HCT116 (cell line): ENCODE data around the gene BCL11B. TPM values are rescaled to one million over a fixed set of nuclear protein-coding genes. Genes with fewer than 3 reads are reported as not detected.

ENCODE experiments used
- ATAC-seq: fragments of 200-7000 bp; cut with Tn5 transposase; 2 replicates; pipeline ENCODE4 v1.9.1; 2020; ENCODE audit warnings: mild to moderate bottlenecking, moderate library complexity
- BruUV-seq: library from RNA; stranded (reverse); fragments of 400-500 nt; replicated peaks from 2 replicates; lab custom pipeline; 2021; lab: Mats Ljungman, UMichigan
- CTCF ChIA-PET: fragments of 300-600 bp; sonication (Branson Sonifier 250); formaldehyde crosslinking; loops from one replicate; lab custom pipeline; 2021; ENCODE audit warnings: antibody characterized with exemption; lab: Charles Lee
- POLR2A ChIA-PET: fragments of 300-600, 350-600 bp; sonication (Branson Sonifier 250); formaldehyde crosslinking; loops from one replicate; lab custom pipeline; 2021; ENCODE audit warnings: antibody characterized with exemption; lab: Charles Lee
- RAD21 ChIA-PET, 2 experiments: fragments of 300-600 bp; sonication (Branson Sonifier 250); formaldehyde crosslinking; loops; one replicate each; lab custom pipeline; 2023; ENCODE audit warnings: low total read pairs in 2 of 2; ENCODE audit not compliant: uncharacterized antibody in 2 of 2, unreplicated experiment in 2 of 2, low non-redundant PET in 1 of 2; lab: Charles Lee
- DNase-seq: peaks from one replicate; pipeline ENCODE4 v3.0.0-alpha.2; 2010; ENCODE audit warnings: low read depth, low spot score
- H2AFZ ChIP-seq: fragments of 200-600 bp; shearing (Covaris generic), sonication (generic); 2 replicates; pipeline ENCODE4 v1.6.1; 2017; ENCODE audit warnings: low read depth, mixed run types, mixed read lengths, antibody characterized with exemption, low read length; ENCODE audit not compliant: poor library complexity, severe bottlenecking
- H3K27ac ChIP-seq: 2 replicates; pipeline ENCODE4 v1.5.1; 2012; ENCODE audit warnings: low read depth, low read length
- H3K27me3 ChIP-seq: fragments of 200-600 bp; sonication (generic); 2 replicates; pipeline ENCODE4 v1.6.1; 2016; ENCODE audit warnings: mixed run types, low read length, mixed read lengths; ENCODE audit not compliant: insufficient read depth
- H3K36me3 ChIP-seq, 2 experiments: fragments of 200-500 bp in 1 of 2; fragments of 200-600 bp in 1 of 2; sonication (Bioruptor generic) in 1 of 2; sonication (generic) in 1 of 2; 2 replicates each; pipeline versions ENCODE4 v1.5.1 to v1.6.1; 2014 to 2016; ENCODE audit warnings: low read length in 2 of 2, inconsistent platforms in 1 of 2, mixed read lengths in 1 of 2, mixed run types in 1 of 2; ENCODE audit not compliant: insufficient read depth in 2 of 2, control insufficient read depth in 1 of 2
- H3K4me1 ChIP-seq, 2 experiments: fragments of 200-600 bp in 1 of 2; sonication (generic) in 1 of 2; 2 replicates each; pipeline versions ENCODE4 v1.5.1 to v1.6.1; 2012 to 2017; ENCODE audit warnings: low read length in 2 of 2, inconsistent platforms in 1 of 2, mild to moderate bottlenecking in 1 of 2, mixed read lengths in 1 of 2, mixed run types in 1 of 2, moderate library complexity in 1 of 2; ENCODE audit not compliant: insufficient read depth in 2 of 2, control insufficient read depth in 1 of 2
- H3K4me2 ChIP-seq: fragments of 200-600 bp; sonication (generic); 2 replicates; pipeline ENCODE4 v1.6.1; 2017; ENCODE audit warnings: mixed run types, low read length, mixed read lengths
- H3K4me3 ChIP-seq, 2 experiments: fragments of 200-600 bp in 1 of 2; sonication (generic) in 1 of 2; replicated peaks in 1 of 2; 2 replicates each; pipeline ENCODE4 v1.5.1; 2011 to 2016; ENCODE audit warnings: low read length in 2 of 2, control low read depth in 1 of 2, low read depth in 1 of 2, mild to moderate bottlenecking in 1 of 2, mixed read lengths in 1 of 2, mixed run types in 1 of 2
- H3K79me2 ChIP-seq: fragments of 200-600 bp; sonication (generic); 2 replicates; pipeline ENCODE4 v1.6.1; 2017; ENCODE audit warnings: mild to moderate bottlenecking, mixed run types, low read length, moderate library complexity, mixed read lengths; ENCODE audit not compliant: insufficient read depth
- H3K9ac ChIP-seq: fragments of 200-600 bp; sonication (generic); 2 replicates; pipeline ENCODE4 v1.6.1; 2016; ENCODE audit warnings: low read length, mixed read lengths
- H3K9me2 ChIP-seq: fragments of 200-600 bp; sonication (generic), shearing (Covaris generic); 2 replicates; pipeline ENCODE4 v1.6.1; 2017; ENCODE audit warnings: mixed run types, mild to moderate bottlenecking, moderate library complexity; ENCODE audit not compliant: insufficient read depth
- H3K9me3 ChIP-seq, 2 experiments: fragments of 200-500 bp in 1 of 2; fragments of 200-600 bp in 1 of 2; sonication (Bioruptor generic) in 1 of 2; sonication (generic) in 1 of 2; 2 replicates each; pipeline ENCODE4 v1.6.1; 2014 to 2017; ENCODE audit warnings: low read length in 2 of 2, mixed read lengths in 2 of 2, inconsistent platforms in 1 of 2, low read depth in 1 of 2, mild to moderate bottlenecking in 1 of 2, mixed run types in 1 of 2, moderate library complexity in 1 of 2; ENCODE audit not compliant: control insufficient read depth in 1 of 2, insufficient read depth in 1 of 2
- H4K20me1 ChIP-seq: fragments of 200-600 bp; sonication (generic), shearing (Covaris generic); 2 replicates; pipeline ENCODE4 v1.6.1; 2017; ENCODE audit warnings: mixed run types, mild to moderate bottlenecking, moderate library complexity; ENCODE audit not compliant: insufficient read depth
- CBX3 ChIP-seq: IDR thresholded peaks from 2 replicates; pipeline ENCODE4 v1.6.1; 2012; ENCODE audit warnings: low read depth
- FOSL1 ChIP-seq: IDR thresholded peaks from 2 replicates; pipeline ENCODE4 v1.6.1; 2012; ENCODE audit warnings: low read depth
- MAX ChIP-seq: IDR thresholded peaks from 2 replicates; pipeline ENCODE4 v1.6.1; 2012
- POLR2A ChIP-seq: IDR thresholded peaks from 2 replicates; pipeline ENCODE4 v1.7.0; 2011; ENCODE audit warnings: borderline replicate concordance; ENCODE audit not compliant: insufficient read depth, insufficient read length; ENCODE audit errors: extremely low read depth
- SRF ChIP-seq: IDR thresholded peaks from 2 replicates; pipeline ENCODE4 v1.6.1; 2012; ENCODE audit warnings: low read depth
- TCF7L2 ChIP-seq: IDR thresholded peaks from 2 replicates; pipeline ENCODE4 v1.7.0; 2011; ENCODE audit warnings: borderline replicate concordance, inconsistent platforms; ENCODE audit not compliant: insufficient read depth, insufficient read length; ENCODE audit errors: extremely low read depth
- YY1 ChIP-seq: IDR thresholded peaks from 2 replicates; pipeline ENCODE4 v1.6.1; 2011; ENCODE audit warnings: low read length, low read depth, moderate library complexity, mild to moderate bottlenecking; ENCODE audit not compliant: insufficient replicate concordance; ENCODE audit errors: extremely low read depth
- ZBTB33 ChIP-seq: IDR thresholded peaks from 2 replicates; pipeline ENCODE4 v1.6.1; 2011; ENCODE audit warnings: mild to moderate bottlenecking, low read length, moderate library complexity; ENCODE audit not compliant: insufficient replicate concordance; ENCODE audit errors: extremely low read depth
- ZFX ChIP-seq: fragments of 450-650 bp; IDR thresholded peaks from 2 replicates; pipeline ENCODE4 v1.6.1; 2017
- intact Hi-C: fragments of 100-400 bp; cut with micrococcal nuclease; formaldehyde crosslinking; loops from 2 replicates; pipeline ENCODE4 v1.10.0; 2022
- total RNA-seq: library from RNA; stranded (reverse); gene quantifications from one replicate; pipeline ENCODE4 v1.2.1, GENCODE V29; 2021; ENCODE audit not compliant: unreplicated experiment

The BCL11B gene
- total RNA-seq, 1 experiment from 2014 or later: 1.1 TPM

GRCh38 chr14:99286761-99287160, 14.8 kb upstream of the BCL11B start:
- no TSS peak for BruUV-seq
- Histone ChIP-seq H3K36me3 (no peaks in the 10 kb centered on the region), H3K4me2 (no peak overlapping the region), H3K27ac (no peak overlapping the region), H3K79me2 (no peaks in the 10 kb centered on the region), H3K9ac (no peak overlapping the region), H3K4me3 (no peak overlapping the region), H2AFZ (no peak overlapping the region), H3K4me1 (no peaks in the 10 kb centered on the region), H3K9me2 (no peaks in the 10 kb centered on the region), H4K20me1 (no peaks in the 10 kb centered on the region), H3K27me3 (no peaks in the 10 kb centered on the region), H3K9me3 (no peaks in the 10 kb centered on the region)
- no peak for DNase-seq
- no peak for TF ChIP-seq TCF7L2
- TF ChIP-seq SRF: no peak
- no peak for TF ChIP-seq CBX3
- no peak for TF ChIP-seq FOSL1
- no peak for TF ChIP-seq ZBTB33
- no peak for TF ChIP-seq YY1
- no peak for TF ChIP-seq POLR2A
- no peak for TF ChIP-seq MAX
- no peak for TF ChIP-seq ZFX
- no peak for ATAC-seq
- ChIA-PET RAD21 (no interaction called here), POLR2A (no interaction called here), CTCF (no interaction called here)
- intact Hi-C loops: no loop called here
